GM12878 (cell line): ENCODE measurements around the gene TMEM132C.

Experiments used
- BRCA1 ChIP-seq: IDR thresholded peaks from 2 replicates; pipeline ENCODE4 v1.6.1; 2011; ENCODE audit warnings: low read depth, low read length, improper control_type of control experiment
- CTCF ChIP-seq, 3 experiments: IDR thresholded peaks in 2 of 3; conservative IDR thresholded peaks in 1 of 3; 2 replicates each; pipeline ENCODE4 v1.5.1; 2011; ENCODE audit warnings: low read depth in 3 of 3, low read length in 3 of 3, mild to moderate bottlenecking in 3 of 3, control low read depth in 2 of 3, moderate library complexity in 2 of 3, inconsistent platforms in 1 of 3, mixed read lengths in 1 of 3; ENCODE audit not compliant: control insufficient read depth in 2 of 3, insufficient read depth in 1 of 3; ENCODE audit errors: extremely low read depth in 1 of 3
- EGR1 ChIP-seq, 2 experiments: IDR thresholded peaks; 1 replicate in 1 of 2; 2 replicates in 1 of 2; pipeline ENCODE4 v1.6.1; 2011 to 2012; ENCODE audit warnings: low read depth in 2 of 2, low read length in 2 of 2, borderline replicate concordance in 1 of 2, mild to moderate bottlenecking in 1 of 2, moderate library complexity in 1 of 2
- EZH2 ChIP-seq: IDR thresholded peaks from 2 replicates; pipeline ENCODE4 v1.6.1; 2012; ENCODE audit warnings: low read depth, mild to moderate bottlenecking, control low read depth, inconsistent platforms, low read length, borderline replicate concordance; ENCODE audit not compliant: control insufficient read depth
- MXI1 ChIP-seq: fragments of 150-350 bp; IDR thresholded peaks from 2 replicates; pipeline ENCODE4 v1.6.1; 2011; ENCODE audit warnings: low read depth, mild to moderate bottlenecking, inconsistent platforms, low read length, improper control_type of control experiment
- RAD21 ChIP-seq: IDR thresholded peaks from 2 replicates; pipeline ENCODE4 v1.6.1; 2011; ENCODE audit warnings: mild to moderate bottlenecking, low read depth, low read length, moderate library complexity; ENCODE audit not compliant: insufficient read depth
- SMC3 ChIP-seq: IDR thresholded peaks from 2 replicates; pipeline ENCODE4 v1.6.1; 2011; ENCODE audit warnings: low read length, improper control_type of control experiment, borderline replicate concordance
- ZNF274 ChIP-seq: IDR thresholded peaks from one replicate; pipeline ENCODE4 v1.8.0; 2011; ENCODE audit not compliant: insufficient read length, insufficient read depth

DNA sequence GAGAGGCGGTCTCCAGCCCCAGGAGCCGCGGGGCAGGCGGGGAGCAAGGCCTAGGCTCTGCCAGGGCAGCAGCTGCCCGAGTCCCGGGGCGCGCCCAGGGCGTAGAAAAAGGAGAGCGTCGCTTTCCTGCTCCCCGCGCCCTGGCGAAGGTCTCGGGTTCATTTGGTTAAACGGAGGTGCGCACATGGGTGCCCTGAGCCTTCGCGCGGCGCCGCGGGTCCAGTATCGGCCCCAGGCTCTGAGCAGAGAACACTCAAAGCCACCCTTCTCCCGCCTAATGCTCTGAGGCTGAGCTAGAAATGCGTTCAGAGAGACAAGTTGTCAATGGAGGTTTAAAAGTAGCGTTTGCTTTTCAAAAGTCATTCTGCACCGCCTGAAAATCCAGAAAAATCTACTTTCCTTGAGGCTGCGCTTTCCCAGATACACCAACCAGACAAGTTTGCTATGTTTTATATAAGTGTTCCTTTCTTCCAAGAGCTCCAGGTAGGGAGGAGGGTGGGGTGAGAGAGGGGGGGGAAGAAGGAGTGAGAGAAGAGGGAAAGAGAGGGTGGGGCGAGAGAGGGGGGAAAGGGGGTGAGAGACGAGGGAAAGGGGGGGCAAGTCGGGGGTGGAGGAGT lies 1.5 kb downstream of the TMEM132C start:
- TF ChIP-seq EZH2 (no peak), BRCA1 (no peak), RAD21 (no peak), SMC3 (no peak), MXI1 (no peak), CTCF (IDR thresholded peaks at IDR 0.05 in 2 of 3, conservative IDR thresholded peaks at IDR 0.05 in 1 of 3; ENCODE audit: control insufficient read depth in 2 of 3, extremely low read depth in 1 of 3, insufficient read depth in 1 of 3, low read depth in 3 of 3, low read length in 3 of 3) (no peak), ZNF274 (no peak), EGR1 (IDR thresholded peaks at IDR 0.05; ENCODE audit: borderline replicate concordance in 1 of 2, low read depth in 2 of 2, low read length in 2 of 2) (no peak)
